ENCODE measurements around the gene LRP8. TPM values are rescaled to one million over a fixed set of nuclear protein-coding genes. Genes with fewer than 3 reads are reported as not detected.
A peak's percentile ranks its signal among the peaks of the same experiment; 100 is the strongest.

LRP8 gene
- total and polyA plus RNA-seq, 2 of the 4 experiments (the other 2 are of a cell fraction), result 12.0 to 12.1 TPM

DNA sequence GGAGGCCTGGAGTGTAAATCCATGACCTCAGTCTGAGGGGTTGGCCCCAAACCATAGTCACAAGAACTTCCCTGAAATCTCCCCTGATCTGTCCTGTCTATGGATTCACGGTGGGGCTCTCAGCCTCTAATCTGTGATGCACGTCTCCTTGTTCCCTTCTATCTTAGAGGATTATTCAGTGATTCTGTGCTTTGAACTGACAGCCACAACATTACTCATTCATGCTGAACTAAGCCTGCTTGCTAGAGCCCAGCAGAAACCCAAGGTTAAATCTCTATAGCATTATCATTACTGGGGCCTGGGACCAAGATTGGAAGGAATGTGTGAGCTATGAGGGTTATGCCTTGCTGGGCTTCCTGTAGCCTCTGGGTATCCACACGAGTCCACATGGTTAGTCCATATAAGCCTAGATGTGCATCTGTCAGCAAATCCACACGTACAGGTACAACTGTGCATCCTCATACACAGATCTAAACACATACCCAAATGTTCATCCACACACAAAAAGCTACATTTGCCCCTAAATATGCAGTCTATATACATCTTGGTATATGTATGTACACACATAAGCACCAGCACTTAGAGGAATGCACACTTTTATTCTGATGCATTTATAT lies 67.1 kb downstream of the LRP8 start:
- POLR2A ChIA-PET (ENCODE audit: unreplicated experiment), result no interaction called here
- dilution Hi-C loops (cut with HindIII; ENCODE audit: low sequenced_read_pairs, unreplicated experiment) (no loop called here), intact Hi-C loops (cut with micrococcal nuclease) (no loop called here), in situ Hi-C loops (cut with MboI; ENCODE audit: low sequenced_read_pairs) (no loop called here)
- no peak overlapping the region for H3K4me2 ChIP-seq (ENCODE audit: low read depth, low read length)
- no peak overlapping the region for H3K18ac ChIP-seq (ENCODE audit: low read depth, low read length)
- H2AK5ac ChIP-seq (ENCODE audit: low read depth, low read length), result no peak overlapping the region
- CTCF ChIA-PET, result no interaction called here
- H3K27ac ChIP-seq (ENCODE audit: insufficient read depth, low read length), result no peak overlapping the region
- no peaks in the 10 kb centered on the region for H3K9me3 ChIP-seq (ENCODE audit: control insufficient read depth, insufficient read depth, low read length)
- H2BK5ac ChIP-seq (ENCODE audit: low read depth, low read length, poor library complexity, severe bottlenecking), result no peak overlapping the region
- BruUV-seq (replicated peaks), result no TSS peak
- H4K91ac ChIP-seq (ENCODE audit: insufficient read depth, low read depth, low read length), result no peak overlapping the region
- no peak overlapping the region for H3K4ac ChIP-seq (ENCODE audit: low read depth, low read length)
- H3K27me3 ChIP-seq (ENCODE audit: control insufficient read depth, insufficient read depth, low read length), result no peaks in the 10 kb centered on the region
- no peak overlapping the region for H2BK120ac ChIP-seq (ENCODE audit: low read depth, low read length)
- ATAC-seq (ENCODE audit: low read depth), result no peak
- TF ChIP-seq MAFK (IDR thresholded peaks at IDR 0.05; ENCODE audit: low read depth, low read length) (peak; percentile 65), CHD1 (IDR thresholded peaks at IDR 0.05; ENCODE audit: low read depth, low read length) (no peak), NFE2L2 (IDR thresholded peaks at IDR 0.05; ENCODE audit: low read depth, low read length) (no peak), RFX5 (IDR thresholded peaks at IDR 0.05; ENCODE audit: low read depth, low read length) (no peak)
- TF ChIP-seq, protein P1, sequence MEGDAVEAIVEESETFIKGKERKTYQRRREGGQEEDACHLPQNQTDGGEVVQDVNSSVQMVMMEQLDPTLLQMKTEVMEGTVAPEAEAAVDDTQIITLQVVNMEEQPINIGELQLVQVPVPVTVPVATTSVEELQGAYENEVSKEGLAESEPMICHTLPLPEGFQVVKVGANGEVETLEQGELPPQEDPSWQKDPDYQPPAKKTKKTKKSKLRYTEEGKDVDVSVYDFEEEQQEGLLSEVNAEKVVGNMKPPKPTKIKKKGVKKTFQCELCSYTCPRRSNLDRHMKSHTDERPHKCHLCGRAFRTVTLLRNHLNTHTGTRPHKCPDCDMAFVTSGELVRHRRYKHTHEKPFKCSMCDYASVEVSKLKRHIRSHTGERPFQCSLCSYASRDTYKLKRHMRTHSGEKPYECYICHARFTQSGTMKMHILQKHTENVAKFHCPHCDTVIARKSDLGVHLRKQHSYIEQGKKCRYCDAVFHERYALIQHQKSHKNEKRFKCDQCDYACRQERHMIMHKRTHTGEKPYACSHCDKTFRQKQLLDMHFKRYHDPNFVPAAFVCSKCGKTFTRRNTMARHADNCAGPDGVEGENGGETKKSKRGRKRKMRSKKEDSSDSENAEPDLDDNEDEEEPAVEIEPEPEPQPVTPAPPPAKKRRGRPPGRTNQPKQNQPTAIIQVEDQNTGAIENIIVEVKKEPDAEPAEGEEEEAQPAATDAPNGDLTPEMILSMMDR (conservative IDR thresholded peaks at IDR 0.05; ENCODE audit: low read depth, low read length), result no peak
- DNase-seq, result no peak
- no peak overlapping the region for H3K23ac ChIP-seq (ENCODE audit: low read depth, low read length)
- H3K4me1 ChIP-seq (ENCODE audit: control insufficient read depth, insufficient read depth, low read length), result peaks cover 3% of the 10 kb centered on the region; the same call in 1 of the 2 replicates
- H3K9me1 ChIP-seq (ENCODE audit: insufficient read depth, low read length), result peaks cover 29% of the 10 kb centered on the region
- no peak overlapping the region for H2BK20ac ChIP-seq (ENCODE audit: low read depth, low read length)
- H2BK15ac ChIP-seq (ENCODE audit: low read depth, low read length), result no peak overlapping the region
- H3K56ac ChIP-seq (ENCODE audit: extremely low read depth, insufficient read depth, low read length), result no peak overlapping the region
- no peak overlapping the region for H2AK9ac ChIP-seq (replicated peaks; ENCODE audit: low read depth, low read length, poor library complexity)
- no peak overlapping the region for H4K5ac ChIP-seq (ENCODE audit: low read depth, low read length)
- no peak overlapping the region for H2AFZ ChIP-seq (replicated peaks; ENCODE audit: low read length, poor library complexity)
- H3K79me1 ChIP-seq (ENCODE audit: low read depth in 1 of 2, low read length in 2 of 2), result no peaks in the 10 kb centered on the region
- H4K20me1 ChIP-seq (ENCODE audit: insufficient read depth, low read length), result no peaks in the 10 kb centered on the region
- no peak overlapping the region for H4K8ac ChIP-seq (ENCODE audit: low read depth in 2 of 2, low read length in 2 of 2)
- peaks cover 12% of the 10 kb centered on the region for H3K36me3 ChIP-seq (ENCODE audit: control insufficient read depth, insufficient read depth, low read length)
- H3K14ac ChIP-seq (replicated peaks; ENCODE audit: low read depth, low read length), result no peak overlapping the region
- WGBS, 2 experiments (ENCODE audit: extremely low coverage in 2 of 2, insufficient read length in 1 of 2), result no CpG with 5 or more reads among the region's 4 CpGs
- H3K4me3 ChIP-seq (ENCODE audit: insufficient read depth, low read depth, low read length), result no peak overlapping the region
- no peak overlapping the region for H3K9ac ChIP-seq (ENCODE audit: low read depth, low read length)

All from IMR-90 (cell line).